GOT3 (cell line): ENCODE measurements around the gene MRPL20.
A peak's percentile ranks its signal among the peaks of the same experiment; 100 is the strongest.

Experiments
- DNase-seq: peaks from one replicate; lab custom pipeline; 2025; ENCODE audit warnings: mixed read lengths; lab: John Stamatoyannopoulos, UW

Gene MRPL20

DNA sequence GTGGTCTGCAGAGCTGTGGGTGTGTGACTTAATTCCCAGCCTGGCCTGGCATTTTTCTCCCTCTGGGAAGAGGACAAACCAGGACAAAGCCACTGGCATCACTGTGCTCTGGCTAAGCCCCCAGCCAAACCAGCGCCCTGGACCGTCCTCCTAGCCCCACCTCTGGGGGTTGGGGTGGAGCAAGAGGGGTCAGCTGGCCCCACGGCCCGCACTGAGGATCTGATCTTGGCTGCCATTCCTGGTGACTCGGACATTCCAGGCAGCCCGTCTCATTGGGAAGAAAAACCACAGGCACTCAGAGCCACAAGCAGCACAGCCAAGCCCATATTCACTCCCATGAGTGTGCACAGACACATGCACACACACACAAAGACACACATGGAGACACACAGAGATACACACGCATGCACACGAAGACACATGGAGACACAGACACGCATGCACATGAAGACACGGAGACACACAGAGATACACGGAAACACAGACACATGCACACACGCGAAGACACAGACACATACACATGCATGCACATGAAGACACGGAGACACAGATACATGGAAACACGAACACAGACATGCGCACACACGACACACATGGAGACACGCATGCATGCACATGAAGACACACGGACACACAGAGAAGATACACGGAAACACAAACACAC is 46.5 kb downstream of the MRPL20 start:
- DNase-seq, result peak; percentile 70

DNA sequence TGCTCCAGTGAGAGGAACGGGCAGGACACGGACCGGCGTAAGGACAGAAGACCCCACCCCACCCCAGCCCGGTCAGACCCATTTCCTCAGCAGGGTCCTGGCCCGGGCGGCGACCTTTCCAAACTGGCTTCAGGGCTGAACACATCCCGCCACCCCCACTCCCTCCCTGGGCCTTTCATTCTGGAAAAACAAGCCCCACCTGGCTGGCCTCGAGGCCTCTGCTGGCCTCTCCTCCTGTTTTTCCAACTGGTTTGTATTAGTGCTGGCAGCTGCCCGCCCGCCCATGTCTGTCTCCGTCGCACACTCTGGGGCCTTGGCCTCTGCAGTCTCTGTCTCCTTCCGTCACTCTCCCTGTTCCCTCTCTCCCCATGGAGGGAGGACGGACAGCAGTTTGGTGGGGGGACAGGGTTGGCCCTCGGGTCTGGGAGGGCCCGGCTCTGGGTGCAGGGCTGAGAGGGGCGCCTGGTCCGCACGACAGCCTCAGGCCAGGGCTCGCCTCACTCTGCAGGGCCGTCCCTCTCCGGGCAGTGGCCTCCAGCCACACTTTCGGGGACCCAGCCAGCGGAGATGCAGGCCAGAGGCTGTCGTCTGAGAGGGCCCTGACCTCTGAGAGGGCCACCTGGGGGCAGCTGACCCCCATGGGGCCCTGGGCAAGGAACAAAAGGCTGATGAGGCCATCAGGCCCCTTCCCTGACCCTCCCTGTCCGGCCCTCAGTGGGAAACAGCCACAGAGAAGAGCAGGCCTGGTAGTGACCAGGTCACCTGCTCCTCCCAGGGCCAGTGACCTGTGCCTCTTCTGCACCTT is 47.2 kb downstream of the MRPL20 start:
- no peak for DNase-seq

DNA sequence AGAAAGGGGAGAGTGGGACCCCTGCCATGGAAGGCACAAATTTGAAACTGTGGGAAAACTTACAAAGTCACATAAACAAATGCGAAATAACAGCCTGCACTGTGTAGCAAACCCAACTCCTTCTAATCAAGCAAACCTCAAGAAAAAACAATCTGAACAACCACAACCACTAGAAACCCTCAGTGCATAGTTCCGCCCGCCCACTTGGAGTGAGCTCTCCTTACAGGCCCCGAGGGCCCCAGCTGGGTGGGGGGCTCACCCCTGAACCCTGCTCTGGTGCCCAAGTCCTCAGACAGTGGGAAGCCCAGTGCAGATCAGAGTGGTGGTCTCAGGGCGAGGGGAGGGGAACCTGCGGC is 47.8 kb downstream of the MRPL20 start:
- DNase-seq, result no peak

- peak; percentile 76 for DNase-seq
Measured at GRCh38 chr1:1358433-1359271, 48.4 kb downstream of the MRPL20 start, which contains the start of gene MXRA8. Gene MXRA8, minus strand, starts transcription at chr1:1358555. Its CDS starts 51 bp downstream, at chr1:1358504.

DNA sequence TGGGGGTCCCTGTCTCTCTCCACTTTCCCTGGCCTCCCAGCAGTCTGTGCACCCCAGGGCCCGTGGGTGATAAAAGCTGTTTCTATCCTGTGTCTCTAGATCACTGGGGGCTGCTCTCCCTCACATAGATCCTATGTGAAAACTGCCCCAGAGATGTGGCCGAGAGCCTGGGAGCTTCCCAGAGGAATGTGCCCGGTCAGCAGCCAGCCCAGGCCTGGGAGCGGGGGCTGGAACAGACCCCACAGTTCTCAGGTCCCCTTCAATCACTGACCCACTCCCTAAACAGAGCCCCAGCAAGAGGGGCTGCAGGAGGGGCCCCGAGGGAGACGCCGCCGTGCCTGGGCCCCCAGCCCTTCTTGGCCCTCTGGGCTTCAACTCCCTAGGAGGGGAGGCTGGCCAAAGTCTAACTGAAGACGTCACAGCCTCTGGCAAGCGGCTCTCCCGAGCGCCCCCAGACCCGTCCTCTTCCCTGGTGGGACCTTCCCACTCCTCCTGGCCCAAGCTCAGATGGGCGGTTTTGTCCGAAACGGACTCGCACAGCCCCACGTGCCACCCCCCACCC is 49.1 kb downstream of the MRPL20 start:
- no peak for DNase-seq

- DNase-seq, result no peak
Measured at GRCh38 chr1:1356796-1357401, 50.2 kb downstream of the MRPL20 start.

DNA sequence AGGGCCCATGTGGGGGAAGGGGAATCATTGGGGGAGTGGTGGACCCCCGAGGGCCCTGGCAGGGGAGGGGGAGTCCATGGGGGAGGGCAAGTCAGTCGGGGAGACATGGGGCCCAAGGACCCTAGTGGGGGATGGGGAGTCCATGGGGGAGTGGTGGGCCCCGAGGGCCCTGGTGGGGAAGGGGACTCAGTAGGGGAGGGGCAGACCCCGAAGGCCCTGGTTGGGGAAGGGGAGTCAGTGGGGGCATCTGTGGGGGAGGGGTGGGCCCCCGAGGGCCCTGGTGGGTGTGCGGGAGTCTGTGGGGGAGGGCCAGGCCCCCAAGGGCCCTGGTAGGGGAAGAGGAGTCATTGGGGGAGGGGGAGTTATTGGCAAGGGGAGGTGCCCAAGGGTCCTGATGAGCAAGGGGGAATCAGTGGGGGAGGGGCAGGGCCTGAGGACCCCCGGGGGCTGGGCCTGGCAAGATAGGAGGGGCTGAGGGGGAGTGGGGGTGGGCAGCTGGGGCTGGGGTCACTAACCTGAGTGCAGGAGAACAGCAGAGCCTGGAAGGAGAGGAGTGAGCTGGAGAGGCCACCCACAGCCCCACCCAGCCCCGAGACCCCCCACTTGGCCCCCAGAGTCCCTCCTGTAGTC is 50.8 kb downstream of the MRPL20 start:
- no peak for DNase-seq

- DNase-seq, result no peak
Measured at GRCh38 chr1:1355416-1355815, 51.7 kb downstream of the MRPL20 start.

DNA sequence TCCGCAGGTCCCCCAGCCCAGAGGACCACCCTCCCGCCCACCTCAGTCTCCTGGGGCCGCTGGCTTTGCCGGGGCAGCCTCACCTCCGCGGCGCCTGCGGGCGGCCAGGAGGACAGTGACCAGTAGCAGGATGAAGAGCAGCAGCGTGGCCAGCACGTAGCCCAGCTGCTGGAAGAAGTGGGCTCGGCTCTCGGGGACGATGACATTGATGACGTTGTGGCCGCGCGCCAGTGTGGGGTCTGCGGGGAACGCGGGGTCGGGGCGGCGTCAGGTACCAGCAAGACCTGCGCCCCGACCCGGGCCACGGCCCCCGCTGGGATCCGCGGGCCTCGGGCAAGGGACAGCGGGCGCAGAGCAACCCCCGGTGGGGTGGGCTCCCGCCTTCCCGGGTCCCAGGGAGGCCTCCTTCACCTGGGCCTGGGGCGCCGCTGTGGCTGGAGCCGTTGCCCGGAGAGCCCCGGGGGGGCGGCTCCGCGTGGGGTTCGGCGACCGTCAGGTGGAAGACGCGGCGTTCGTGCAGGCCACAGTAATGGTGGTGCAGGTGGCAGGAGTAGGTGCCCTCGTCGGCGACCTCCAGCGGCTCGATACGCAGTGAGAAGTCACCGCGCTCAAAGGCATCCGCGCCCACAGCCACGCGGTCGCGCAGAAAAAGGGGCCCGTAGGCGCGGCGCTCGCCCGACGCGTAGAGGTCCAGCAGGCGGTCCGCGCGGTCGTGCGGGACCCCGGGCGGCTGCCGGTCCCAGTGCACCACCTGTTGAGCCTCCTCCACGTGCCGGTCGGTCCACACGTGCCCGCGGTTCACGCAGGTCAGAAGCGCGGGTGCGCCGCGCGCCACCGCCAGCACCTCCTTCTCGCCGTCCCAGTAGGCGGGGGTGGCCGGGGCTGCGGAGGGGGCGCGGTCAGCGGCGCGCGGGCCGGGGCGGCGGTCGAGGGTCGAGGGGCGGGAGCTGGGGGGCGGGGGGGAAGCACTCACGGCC is 52.5 kb downstream of the MRPL20 start:
- DNase-seq, result no peak

DNA sequence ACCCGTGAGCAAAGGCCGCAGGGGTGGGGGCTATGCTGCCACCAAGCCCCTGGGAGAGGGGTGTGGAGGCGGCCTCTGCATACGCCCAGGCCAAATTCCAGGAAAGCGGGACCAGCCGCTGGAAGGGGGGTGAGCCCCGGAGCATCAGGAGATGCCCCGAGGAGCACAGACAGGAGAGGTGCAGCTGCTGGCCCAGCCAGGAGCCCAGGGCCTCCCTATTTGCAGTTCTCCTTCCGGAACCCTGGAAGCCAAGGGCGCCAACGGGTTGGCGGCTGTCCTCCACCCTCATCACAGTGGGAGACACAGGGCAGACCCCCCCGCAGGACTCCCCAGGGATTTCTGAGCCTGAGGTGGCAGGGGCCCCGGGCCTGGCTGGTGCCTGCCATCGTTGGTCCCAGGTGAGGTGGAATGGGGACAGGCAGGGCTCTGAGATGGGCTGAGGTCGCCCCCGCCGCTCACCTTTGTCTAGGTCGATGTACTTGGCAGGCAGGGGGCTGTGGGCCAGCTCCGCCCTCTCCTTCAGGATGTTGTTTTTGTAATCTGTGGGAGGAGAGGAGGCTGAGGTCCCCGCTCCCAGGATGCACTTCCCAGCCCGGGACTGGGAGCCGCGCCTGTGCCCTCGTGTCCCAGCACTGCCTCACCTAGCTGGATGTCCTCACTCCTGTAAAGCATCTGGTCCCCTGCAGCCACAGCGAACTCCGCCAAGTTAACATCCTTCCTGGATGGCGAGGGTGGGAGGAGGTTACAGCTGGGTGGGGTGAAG is 53.5 kb downstream of the MRPL20 start:
- DNase-seq, result no peak

GRCh38 chr1:1352786-1353388 is 54.2 kb downstream of the MRPL20 start:
- DNase-seq, result no peak
